HG02610 (cell line): ENCODE results near the gene TBC1D1.

Experiments used
- ATAC-seq: cut with Tn5 transposase; IDR thresholded peaks from one replicate; pipeline ENCODE4 v1.9.1; 2021; ENCODE audit warnings: mild to moderate bottlenecking, moderate library complexity; ENCODE audit not compliant: unreplicated experiment

Gene TBC1D1

GRCh38 chr4:38182334-38182998, 291.6 kb downstream of the TBC1D1 start:
- ATAC-seq = no peak

GRCh38 chr4:38184404-38184803, 293.5 kb downstream of the TBC1D1 start:
- no peak for ATAC-seq

GRCh38 chr4:38185406-38186144, 294.7 kb downstream of the TBC1D1 start:
- no peak for ATAC-seq

- ATAC-seq = no peak
Measured at GRCh38 chr4:38188136-38188535, 297.3 kb downstream of the TBC1D1 start.

- ATAC-seq = no peak
Measured at GRCh38 chr4:38188631-38189101, 297.8 kb downstream of the TBC1D1 start.
